Osteoblast (primary cell): ENCODE data around the gene SMG7. TPM values are rescaled to one million over a fixed set of nuclear protein-coding genes. Genes with fewer than 3 reads are reported as not detected.

Source experiments
- DNase-seq: peaks from one replicate; pipeline ENCODE4 v3.0.0; 2011; ENCODE audit warnings: low spot score, mixed read lengths; ENCODE audit not compliant: insufficient read length; ENCODE audit errors: missing footprints
- H2AFZ ChIP-seq: 2 replicates; pipeline ENCODE4 v1.6.0; 2011; ENCODE audit warnings: mild to moderate bottlenecking, low read length
- H3K27ac ChIP-seq: 2 replicates; pipeline ENCODE4 v1.5.1; 2011; ENCODE audit warnings: mild to moderate bottlenecking, low read depth, low read length, moderate library complexity
- H3K27me3 ChIP-seq: 2 replicates; pipeline ENCODE4 v1.6.0; 2012; ENCODE audit warnings: mild to moderate bottlenecking, control low read depth, inconsistent platforms, low read length, moderate library complexity; ENCODE audit not compliant: insufficient read depth
- H3K36me3 ChIP-seq: 2 replicates; pipeline ENCODE4 v1.5.1; 2011; ENCODE audit warnings: mild to moderate bottlenecking, low read length, control low read depth, moderate library complexity; ENCODE audit not compliant: insufficient read depth
- H3K4me1 ChIP-seq: 2 replicates; pipeline ENCODE4 v1.5.1; 2011; ENCODE audit warnings: mild to moderate bottlenecking, low read length, control low read depth, moderate library complexity; ENCODE audit not compliant: insufficient read depth
- H3K4me2 ChIP-seq: 2 replicates; pipeline ENCODE4 v1.6.0; 2011; ENCODE audit warnings: mild to moderate bottlenecking, low read length; ENCODE audit not compliant: insufficient read depth
- H3K4me3 ChIP-seq: fragments of 200-600 bp; sonication (generic); 3 replicates; pipeline ENCODE4 v1.5.1; 2012; ENCODE audit warnings: mild to moderate bottlenecking, low read length, inconsistent platforms; ENCODE audit not compliant: insufficient read depth
- H3K79me2 ChIP-seq: 2 replicates; pipeline ENCODE4 v1.6.0; 2012; ENCODE audit warnings: mild to moderate bottlenecking, low read length, control low read depth, inconsistent platforms; ENCODE audit not compliant: insufficient read depth
- H3K9me3 ChIP-seq: 2 replicates; pipeline ENCODE4 v1.5.1; 2011; ENCODE audit warnings: low read depth, low read length, control low read depth
- H4K20me1 ChIP-seq: 2 replicates; pipeline ENCODE4 v1.6.0; 2012; ENCODE audit warnings: mild to moderate bottlenecking, low read length, control low read depth; ENCODE audit not compliant: insufficient read depth
- total RNA-seq: library from RNA; depleted of rRNA; stranded (reverse); fragments of >200 nt; gene quantifications from 2 replicates; pipeline ENCODE4 v1.2.3, GENCODE V29; 2012
- TF ChIP-seq, protein P1 (sequence below): IDR thresholded peaks from 2 replicates; pipeline ENCODE4 v1.5.1; 2011; ENCODE audit warnings: mild to moderate bottlenecking, low read depth, low read length, moderate library complexity; ENCODE audit errors: extremely low read depth

Gene SMG7
- total RNA-seq, 1 donor, result 25.0 TPM

DNA sequence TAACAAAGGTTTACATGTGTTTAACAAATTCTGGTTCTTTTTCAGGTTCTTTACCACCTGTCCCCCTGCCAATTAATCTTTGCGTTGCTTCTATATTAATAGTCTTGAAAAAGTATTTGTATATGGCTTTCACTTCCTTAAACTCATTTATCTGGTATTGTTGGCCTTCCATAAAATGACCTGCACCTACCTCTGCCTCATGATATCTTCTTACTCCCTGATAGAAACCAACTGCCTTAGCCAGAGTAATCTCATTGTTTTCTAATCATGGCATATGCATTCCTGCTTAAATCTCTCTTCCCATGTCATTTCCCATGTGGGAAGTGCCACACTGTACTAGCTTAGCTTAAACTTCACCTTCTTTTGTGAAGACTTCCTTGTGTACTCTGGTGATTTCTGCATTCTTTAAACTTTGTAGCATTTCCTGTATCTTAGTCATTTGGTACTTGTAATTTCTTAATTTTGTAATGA lies 8.7 kb downstream of the SMG7 start:
- H3K4me2 ChIP-seq, result peak overlapping the region; percentile 26
- H3K4me3 ChIP-seq, result no peak overlapping the region
- H3K27me3 ChIP-seq, result no peaks in the 10 kb centered on the region
- no peak overlapping the region for H2AFZ ChIP-seq
- no peak for DNase-seq
- peaks cover 98% of the 10 kb centered on the region for H3K79me2 ChIP-seq
- H3K9me3 ChIP-seq, result no peaks in the 10 kb centered on the region
- no peaks in the 10 kb centered on the region for H3K36me3 ChIP-seq
- peaks cover 65% of the 10 kb centered on the region for H4K20me1 ChIP-seq
- H3K27ac ChIP-seq, result no peak overlapping the region
- TF ChIP-seq, protein P1, sequence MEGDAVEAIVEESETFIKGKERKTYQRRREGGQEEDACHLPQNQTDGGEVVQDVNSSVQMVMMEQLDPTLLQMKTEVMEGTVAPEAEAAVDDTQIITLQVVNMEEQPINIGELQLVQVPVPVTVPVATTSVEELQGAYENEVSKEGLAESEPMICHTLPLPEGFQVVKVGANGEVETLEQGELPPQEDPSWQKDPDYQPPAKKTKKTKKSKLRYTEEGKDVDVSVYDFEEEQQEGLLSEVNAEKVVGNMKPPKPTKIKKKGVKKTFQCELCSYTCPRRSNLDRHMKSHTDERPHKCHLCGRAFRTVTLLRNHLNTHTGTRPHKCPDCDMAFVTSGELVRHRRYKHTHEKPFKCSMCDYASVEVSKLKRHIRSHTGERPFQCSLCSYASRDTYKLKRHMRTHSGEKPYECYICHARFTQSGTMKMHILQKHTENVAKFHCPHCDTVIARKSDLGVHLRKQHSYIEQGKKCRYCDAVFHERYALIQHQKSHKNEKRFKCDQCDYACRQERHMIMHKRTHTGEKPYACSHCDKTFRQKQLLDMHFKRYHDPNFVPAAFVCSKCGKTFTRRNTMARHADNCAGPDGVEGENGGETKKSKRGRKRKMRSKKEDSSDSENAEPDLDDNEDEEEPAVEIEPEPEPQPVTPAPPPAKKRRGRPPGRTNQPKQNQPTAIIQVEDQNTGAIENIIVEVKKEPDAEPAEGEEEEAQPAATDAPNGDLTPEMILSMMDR, result no peak
- H3K4me1 ChIP-seq, result peaks cover 7% of the 10 kb centered on the region

- H4K20me1 ChIP-seq, result peaks cover 70% of the 10 kb centered on the region
- no peak overlapping the region for H3K4me3 ChIP-seq
- H3K36me3 ChIP-seq, result no peaks in the 10 kb centered on the region
- H3K27ac ChIP-seq, result no peak overlapping the region
- no peaks in the 10 kb centered on the region for H3K27me3 ChIP-seq
- no peak overlapping the region for H3K4me2 ChIP-seq
- TF ChIP-seq, protein P1, result no peak
- H3K4me1 ChIP-seq, result peaks cover 7% of the 10 kb centered on the region
- H2AFZ ChIP-seq, result no peak overlapping the region
- H3K9me3 ChIP-seq, result no peaks in the 10 kb centered on the region
- H3K79me2 ChIP-seq, result peaks cover 99% of the 10 kb centered on the region
- no peak for DNase-seq
Measured at GRCh38 chr1:183483224-183483623, 10.9 kb downstream of the SMG7 start.

DNA sequence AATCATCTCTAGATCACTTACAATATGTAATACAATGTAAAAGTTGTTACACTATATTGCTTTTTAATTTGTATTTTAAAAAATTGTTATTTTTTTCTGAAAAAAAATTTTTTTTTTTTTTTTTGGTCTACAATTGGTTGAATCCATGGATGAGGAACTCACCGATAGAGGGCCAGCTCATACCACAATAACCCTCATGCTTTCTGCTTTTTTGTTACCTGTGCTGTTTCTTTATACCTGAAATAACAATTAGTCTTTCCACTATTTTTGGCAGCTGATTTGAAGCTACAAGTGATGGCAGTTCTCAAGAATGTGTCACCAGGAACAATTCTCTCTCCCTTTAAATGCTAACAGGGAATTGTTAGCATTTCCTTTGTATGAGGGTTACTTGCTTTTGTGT lies 12.0 kb downstream of the SMG7 start:
- Histone ChIP-seq H3K79me2 (peaks cover 97% of the 10 kb centered on the region), H4K20me1 (peaks cover 70% of the 10 kb centered on the region), H3K4me3 (no peak overlapping the region), H3K4me2 (no peak overlapping the region), H3K9me3 (no peaks in the 10 kb centered on the region), H3K4me1 (peaks cover 7% of the 10 kb centered on the region), H3K27ac (no peak overlapping the region), H3K36me3 (no peaks in the 10 kb centered on the region), H3K27me3 (no peaks in the 10 kb centered on the region), H2AFZ (no peak overlapping the region)
- TF ChIP-seq, protein P1, result no peak
- no peak for DNase-seq

GRCh38 chr1:183484851-183485250 lies 12.6 kb downstream of the SMG7 start:
- Histone ChIP-seq H3K27me3 (no peaks in the 10 kb centered on the region), H2AFZ (no peak overlapping the region), H3K4me1 (peaks cover 7% of the 10 kb centered on the region), H3K79me2 (peaks cover 97% of the 10 kb centered on the region), H3K4me3 (no peak overlapping the region), H4K20me1 (peaks cover 71% of the 10 kb centered on the region), H3K4me2 (no peak overlapping the region), H3K36me3 (no peaks in the 10 kb centered on the region), H3K27ac (no peak overlapping the region), H3K9me3 (no peaks in the 10 kb centered on the region)
- TF ChIP-seq, protein P1, result no peak
- DNase-seq, result no peak
